K562 (cell line): Measurements from ENCODE around the gene TBRG1. TPM values are rescaled to one million over a fixed set of nuclear protein-coding genes. Genes with fewer than 3 reads are reported as not detected.

Experiments
- ATAC-seq: fragments of 200-7000 bp; cut with Tn5 transposase; 3 replicates; pipeline ENCODE4 v1.9.1; 2020; ENCODE audit warnings: moderate library complexity
- BruUV-seq: library from RNA; stranded (reverse); fragments of 400-500 nt; replicated peaks from 2 replicates; lab custom pipeline; 2021; lab: Mats Ljungman, UMichigan
- CTCF ChIA-PET: fragments of 300-600 bp; formaldehyde crosslinking; extraction: SDS; loops from one replicate; lab custom pipeline; 2021; ENCODE audit warnings: low intra/inter-chr PET ratio; lab: Yijun Ruan, JAX
- POLR2A ChIA-PET: fragments of 300-600, 350-650 bp; sonication (Branson Sonifier 250); formaldehyde crosslinking; extraction: SDS; loops from one replicate; lab custom pipeline; 2021; ENCODE audit warnings: antibody characterized with exemption, inconsistent platforms; lab: Yijun Ruan, JAX
- DNase-seq, 4 experiments: peaks; one replicate each; pipeline versions ENCODE4 v3.0.0 to v3.0.0-alpha.2; 2011 to 2018; ENCODE audit warnings: low spot score in 3 of 4, mixed read lengths in 3 of 4; ENCODE audit errors: extremely low read depth in 1 of 4
- FAIRE-seq: peaks from 2 replicates; lab custom pipeline; 2011; peaks lifted over from hg19 to GRCh38; lab: Jason Lieb, UNC
- H2AFZ ChIP-seq: 2 replicates; pipeline ENCODE4 v1.6.0; 2011; ENCODE audit warnings: low read depth, low read length, control low read depth, inconsistent platforms
- H3K27ac ChIP-seq: fragments of 200-600 bp; 3 replicates; pipeline ENCODE4 v1.8.0; 2011; ENCODE audit warnings: low read depth, mild to moderate bottlenecking, control low read depth, inconsistent platforms, low read length, moderate library complexity, mixed read lengths; ENCODE audit errors: extremely low read depth
- H3K27me3 ChIP-seq, 2 experiments: fragments of 300-600 bp in 1 of 2; 2 replicates in 1 of 2; 3 replicates in 1 of 2; pipeline versions ENCODE4 v1.6.0 to v1.8.0; 2011; ENCODE audit warnings: inconsistent platforms in 2 of 2, low read length in 2 of 2, mild to moderate bottlenecking in 1 of 2, mixed read lengths in 1 of 2, moderate library complexity in 1 of 2; ENCODE audit not compliant: control insufficient read depth in 2 of 2, insufficient read depth in 2 of 2
- H3K36me3 ChIP-seq: fragments of 300-600 bp; 3 replicates; pipeline ENCODE4 v1.8.0; 2011; ENCODE audit warnings: mild to moderate bottlenecking, low read length, inconsistent platforms; ENCODE audit not compliant: control insufficient read depth, insufficient read depth
- H3K4me1 ChIP-seq, 2 experiments: fragments of 200-600 bp in 1 of 2; replicated peaks in 1 of 2; 2 replicates in 1 of 2; 3 replicates in 1 of 2; pipeline versions ENCODE4 v1.5.1 to v1.8.0; 2011; ENCODE audit warnings: inconsistent platforms in 2 of 2, low read length in 2 of 2, mild to moderate bottlenecking in 1 of 2, mixed read lengths in 1 of 2, moderate library complexity in 1 of 2; ENCODE audit not compliant: control insufficient read depth in 2 of 2, insufficient read depth in 2 of 2
- H3K4me2 ChIP-seq: 2 replicates; pipeline ENCODE4 v1.6.1; 2011; ENCODE audit warnings: low read length, control low read depth, inconsistent platforms, mixed read lengths; ENCODE audit not compliant: insufficient read depth
- H3K4me3 ChIP-seq: fragments of 200-600 bp; sonication (generic), shearing (Covaris generic); 2 replicates; pipeline ENCODE4 v1.5.1; 2016; ENCODE audit warnings: control low read depth, inconsistent platforms
- H3K79me2 ChIP-seq: fragments of 200-600 bp; 3 replicates; pipeline ENCODE4 v1.8.0; 2011; ENCODE audit warnings: low read length, inconsistent platforms; ENCODE audit not compliant: control insufficient read depth, insufficient read depth
- H3K9ac ChIP-seq, 2 experiments: 2 replicates each; pipeline versions ENCODE4 v1.6.0 to v1.6.1; 2011; ENCODE audit warnings: low read depth in 2 of 2, low read length in 2 of 2, control low read depth in 1 of 2, inconsistent platforms in 1 of 2, mild to moderate bottlenecking in 1 of 2, mixed read lengths in 1 of 2; ENCODE audit not compliant: insufficient read depth in 1 of 2
- H3K9me1 ChIP-seq: one replicate; pipeline ENCODE4 v1.6.0; 2011; ENCODE audit warnings: inconsistent platforms, mild to moderate bottlenecking, low read length, moderate library complexity; ENCODE audit not compliant: control insufficient read depth, insufficient read depth
- H3K9me3 ChIP-seq: replicated peaks from 2 replicates; pipeline ENCODE4 v1.5.1; 2011; ENCODE audit warnings: low read depth, low read length, inconsistent platforms; ENCODE audit not compliant: control insufficient read depth, insufficient read depth
- H4K20me1 ChIP-seq: replicated peaks from 2 replicates; pipeline ENCODE4 v1.6.1; 2011; ENCODE audit warnings: low read length, inconsistent platforms, mixed read lengths; ENCODE audit not compliant: control insufficient read depth, insufficient read depth
- ATF3 ChIP-seq, 2 experiments: fragments of 450-650 bp in 1 of 2; sonication (generic) in 1 of 2; formaldehyde crosslinking in 1 of 2; IDR thresholded peaks in 1 of 2; conservative IDR thresholded peaks in 1 of 2; 2 replicates each; pipeline versions ENCODE4 v1.6.1 to v1.8.1; 2016 to 2023; ENCODE audit warnings: mild to moderate bottlenecking in 2 of 2, moderate library complexity in 2 of 2, inconsistent platforms in 1 of 2, missing genetic modification reagents in 1 of 2
- CEBPG ChIP-seq, 3 experiments: fragments of 200-800 bp in 1 of 3; sonication (Bioruptor generic) in 1 of 3; sonication (generic) in 1 of 3; formaldehyde crosslinking in 1 of 3; IDR thresholded peaks in 2 of 3; conservative IDR thresholded peaks in 1 of 3; 2 replicates each; pipeline versions ENCODE4 v1.6.1 to v1.8.0; 2016 to 2022; ENCODE audit warnings: missing compliant biosample characterization in 2 of 3, missing genetic modification characterization in 2 of 3, mild to moderate bottlenecking in 1 of 3, missing genetic modification reagents in 1 of 3
- CHD1 ChIP-seq: fragments of 200-600 bp; sonication (generic); IDR thresholded peaks from one replicate; pipeline ENCODE4 v1.6.1; 2012; ENCODE audit warnings: mild to moderate bottlenecking, moderate library complexity, low read length, inconsistent platforms
- DEAF1 ChIP-seq: fragments of 450-650 bp; formaldehyde crosslinking; IDR thresholded peaks from 2 replicates; pipeline ENCODE4 v1.4.0; 2020; ENCODE audit warnings: mild to moderate bottlenecking, moderate library complexity
- EGR1 ChIP-seq: fragments of 450-650 bp; conservative IDR thresholded peaks from 2 replicates; pipeline ENCODE4 v1.6.1; 2017; ENCODE audit warnings: mild to moderate bottlenecking
- HNRNPH1 ChIP-seq: fragments of 200-400 bp; formaldehyde crosslinking; optimal IDR thresholded peaks from 2 replicates; pipeline ENCODE3; 2017; ENCODE audit warnings: low read depth, mild to moderate bottlenecking, low read length, moderate library complexity
- KDM5B ChIP-seq: fragments of 200-600 bp; sonication (generic); IDR thresholded peaks from 2 replicates; pipeline ENCODE4 v1.6.1; 2012; ENCODE audit warnings: low read depth, mild to moderate bottlenecking, moderate library complexity, low read length, control low read depth, inconsistent platforms; ENCODE audit not compliant: insufficient replicate concordance
- RFX1 ChIP-seq: fragments of 450-650 bp; IDR thresholded peaks from 2 replicates; pipeline ENCODE4 v1.6.1; 2016; ENCODE audit warnings: mild to moderate bottlenecking, moderate library complexity
- SMARCA5 ChIP-seq: fragments of 450-650 bp; IDR thresholded peaks from 2 replicates; pipeline ENCODE4 v1.6.1; 2016
- TRIM24 ChIP-seq, 2 experiments: fragments of 450-650 bp; IDR thresholded peaks; 2 replicates each; pipeline ENCODE4 v1.6.1; 2016
- TRIM25 ChIP-seq: fragments of 450-650 bp; IDR thresholded peaks from 2 replicates; pipeline ENCODE4 v1.7.0; 2016; ENCODE audit warnings: borderline replicate concordance
- WGBS: fragments of 100-300 bp; shearing (Covaris generic); methylation state at CpG from one replicate; pipeline ENCODE4 v1.1.6; 2016; ENCODE audit warnings: low coverage, mixed read lengths; ENCODE audit not compliant: insufficient coverage; ENCODE audit errors: missing lambda C conversion rate; 5-methylcytosine and 5-hydroxymethylcytosine counted together
- in situ Hi-C: fragments of 300-500 bp; cut with MboI; formaldehyde crosslinking; loops from 4 replicates; pipeline ENCODE4 v1.15.0; 2018; ENCODE audit warnings: inconsistent platforms, mixed read lengths
- intact Hi-C: fragments of 100-400 bp; cut with micrococcal nuclease; formaldehyde crosslinking; loops from 2 replicates; pipeline ENCODE4 v1.14.2; 2022
- polyA plus RNA-seq, 8 experiments: library from polyadenylated mRNA; depleted of rRNA in 4 of 8; stranded (reverse) in 5 of 8; unstranded in 3 of 8; fragments of >200 nt; fragmentation: Nextera tagmentation in 2 of 8; fragmentation: Illumina TruSeq in 1 of 8; extraction: Ambion mirVana in 2 of 8; extraction: Trizol in 1 of 8; gene quantifications; 2 replicates each; pipeline versions ENCODE4 v1.2.1 to v1.2.3, GENCODE V29; 2011 to 2014; ENCODE audit warnings: inconsistent platforms in 1 of 8, missing spikeins in 1 of 8
- total RNA-seq, 7 experiments: library from RNA; depleted of rRNA in 6 of 7; stranded (reverse); fragments of >200 nt in 6 of 7; fragmentation: Illumina TruSeq in 2 of 7; extraction: Trizol in 2 of 7; gene quantifications; 2 replicates each; pipeline versions ENCODE4 v1.2.1 to v1.2.3, GENCODE V29; 2011 to 2021; ENCODE audit warnings: low replicate concordance in 1 of 7

TBRG1 gene
- total and polyA plus RNA-seq, 9 of the 15 experiments (the other 6 are each of a cell fraction or from before 2014, with no cell fraction given): 8.7 to 30.0 (median 20.2) TPM

GRCh38 chr11:124586238-124586860 is 36.3 kb upstream of the TBRG1 start (continued):
- TF ChIP-seq TRIM25 (no peak), KDM5B (no peak), EGR1 (no peak), DEAF1 (CRISPR knock-in tag) (0 out of 2 replicates have a peak, but pooled peaks have one; percentile 29)

- no peaks in the 10 kb centered on the region for H3K4me1 ChIP-seq
- DNase-seq: no peak
- TF ChIP-seq TRIM24 (IDR thresholded peaks at IDR 0.05) (peak in 1 of 2 experiments; percentile 23; a peak in 1 of 4 replicates), ATF3 (IDR thresholded peaks at IDR 0.05) (peak; percentile 33; the same call in 1 of the 2 replicates), ATF3 (CRISPR knock-in tag; conservative IDR thresholded peaks at IDR 0.05) (no peak), CHD1 (no peak), RFX1 (peak; percentile 19; the same call in 1 of the 2 replicates), CEBPG (CRISPR knock-in tag; IDR thresholded peaks at IDR 0.05) (no peak), CEBPG (tag; conservative IDR thresholded peaks at IDR 0.05 in 1 of 2, IDR thresholded peaks at IDR 0.05 in 1 of 2) (peak in 1 of 2 experiments; percentile 54; a peak in 1 of 4 replicates), SMARCA5 (no peak), HNRNPH1 (no peak)
- no peaks in the 10 kb centered on the region for H3K9me1 ChIP-seq
- H3K27ac ChIP-seq: no peak overlapping the region
- peaks cover 0 to 3% of the 10 kb centered on the region in 2 experiments; a peak in 2 of 5 replicates for H3K27me3 ChIP-seq
- no peaks in the 10 kb centered on the region for H3K79me2 ChIP-seq
- intact Hi-C loops: no loop called here
- in situ Hi-C loops: loop anchor here (25.0 kb wide), 1 partner anchor 529 kb away; no protein-coding TSS in a partner anchor
- H3K9me3 ChIP-seq: no peaks in the 10 kb centered on the region
- H3K4me2 ChIP-seq: no peak overlapping the region
- H2AFZ ChIP-seq: no peak overlapping the region
- ChIA-PET CTCF (no interaction called here), POLR2A (no interaction called here)
- no peak overlapping the region for H3K9ac ChIP-seq
- ATAC-seq: no peak
- no TSS peak for BruUV-seq
- H3K36me3 ChIP-seq: no peaks in the 10 kb centered on the region
- no peaks in the 10 kb centered on the region for H4K20me1 ChIP-seq
- H3K4me3 ChIP-seq: no peak overlapping the region
- FAIRE-seq: no peak
- WGBS: 38% methylated on average over 2 of the region's 2 CpGs
Measured at GRCh38 chr11:124591430-124591829, 31.2 kb upstream of the TBRG1 start.
